Measurements from ENCODE around the gene FTCDNL1.

FTCDNL1 gene

DNA sequence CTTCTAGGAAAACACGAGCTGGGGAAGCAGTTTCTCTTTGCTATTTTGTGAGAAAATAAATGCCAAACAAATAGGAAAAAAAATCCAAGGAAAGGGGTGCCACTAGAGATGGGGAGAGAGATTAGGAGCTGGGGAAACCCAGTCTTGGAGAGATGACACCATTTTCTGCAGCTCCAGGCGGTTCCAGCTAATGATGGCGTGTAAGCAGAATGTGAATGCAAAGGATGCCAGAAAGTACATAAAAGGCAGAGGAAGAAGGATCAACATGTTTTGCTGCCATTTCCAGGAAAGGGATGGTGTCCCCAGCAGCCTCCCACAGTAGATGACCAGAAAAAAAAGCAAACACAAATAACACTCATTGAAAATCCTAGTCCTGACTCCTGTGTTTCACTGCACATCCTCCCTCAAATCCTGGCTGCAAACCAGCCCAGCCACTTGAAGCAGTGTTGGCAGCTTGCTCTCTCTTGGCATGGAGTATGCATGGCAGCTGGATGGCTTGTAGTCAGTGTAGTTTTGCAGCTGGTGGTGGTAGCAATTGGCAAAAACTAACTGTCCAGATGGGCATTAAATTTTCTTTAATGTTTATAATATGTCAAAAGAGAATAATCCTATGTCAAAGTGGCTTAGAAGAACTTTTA, 93.6 kb downstream of the FTCDNL1 start:
- H3K27ac ChIP-seq = no peak overlapping the region
- no peak for TF ChIP-seq CTCF (IDR thresholded peaks at IDR 0.05)
- no peak for TF ChIP-seq ZFX (IDR thresholded peaks at IDR 0.05; ENCODE audit: borderline replicate concordance)

DNA sequence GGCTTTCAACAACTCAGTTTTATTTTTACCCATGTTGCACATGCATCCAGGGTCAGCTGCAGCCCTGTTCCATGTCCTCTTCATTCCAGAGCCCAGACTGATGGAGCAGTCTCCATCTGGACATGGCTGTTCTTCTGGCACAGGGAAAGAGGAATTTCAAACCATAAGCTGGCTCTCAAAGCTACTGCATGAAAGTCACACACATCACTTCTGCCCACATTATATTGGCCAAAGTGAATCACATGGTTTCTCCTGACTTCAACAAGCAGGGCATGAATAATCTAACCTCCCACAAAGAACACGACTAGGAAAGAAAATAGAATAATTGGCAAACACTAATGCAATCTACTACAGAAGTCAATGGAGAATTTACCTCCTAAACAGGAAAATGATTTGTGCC, 94.2 kb downstream of the FTCDNL1 start:
- TF ChIP-seq ZFX (IDR thresholded peaks at IDR 0.05; ENCODE audit: borderline replicate concordance) (no peak), CTCF (IDR thresholded peaks at IDR 0.05) (no peak)
- H3K27ac ChIP-seq = no peak overlapping the region

DNA sequence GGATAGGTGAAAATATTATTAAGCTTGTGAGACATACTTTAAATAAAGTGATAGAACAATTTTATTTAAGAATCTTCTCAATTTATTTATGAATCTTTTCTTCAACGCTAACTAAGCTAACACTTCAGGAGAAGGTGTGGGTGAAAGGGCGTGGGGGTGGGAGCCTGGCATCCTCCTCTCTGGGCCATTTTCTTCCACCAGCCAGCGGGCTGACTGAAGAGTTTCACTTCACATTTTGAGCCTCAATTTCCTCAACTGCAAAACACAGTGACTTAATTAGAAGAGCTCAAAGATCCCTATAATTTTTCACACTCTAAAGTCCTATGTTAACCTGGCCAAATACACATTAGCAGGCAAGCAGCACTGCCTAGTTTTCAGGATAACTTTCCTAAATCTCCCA, 94.8 kb downstream of the FTCDNL1 start:
- no peak overlapping the region for H3K27ac ChIP-seq
- TF ChIP-seq CTCF (IDR thresholded peaks at IDR 0.05) (no peak), ZFX (IDR thresholded peaks at IDR 0.05; ENCODE audit: borderline replicate concordance) (no peak)

DNA sequence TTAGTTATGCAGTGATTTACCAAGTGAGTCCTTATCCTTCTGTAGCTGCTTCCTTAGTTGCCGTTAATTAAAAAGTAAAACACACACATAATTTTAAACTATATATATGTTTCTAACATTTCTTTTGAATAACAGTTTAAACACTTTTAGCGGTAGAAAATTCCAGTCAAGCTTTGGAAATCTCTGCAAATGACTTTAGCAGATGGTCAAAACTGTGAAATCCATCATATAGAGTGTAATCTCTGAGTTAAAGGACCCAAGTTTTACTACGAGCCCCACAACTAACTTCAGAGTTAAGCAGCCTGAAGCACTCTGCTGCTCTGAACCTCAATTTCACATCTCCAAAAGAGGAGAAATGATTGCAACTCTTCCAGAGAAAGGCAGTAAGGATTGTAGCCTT, 96.2 kb downstream of the FTCDNL1 start:
- H3K27ac ChIP-seq = no peak overlapping the region
- TF ChIP-seq CTCF (IDR thresholded peaks at IDR 0.05) = no peak
- no peak for TF ChIP-seq ZFX (IDR thresholded peaks at IDR 0.05; ENCODE audit: borderline replicate concordance)

- no peak for TF ChIP-seq ZFX (IDR thresholded peaks at IDR 0.05; ENCODE audit: borderline replicate concordance)
- no peak for TF ChIP-seq CTCF (IDR thresholded peaks at IDR 0.05)
- H3K27ac ChIP-seq = no peak overlapping the region
Measured at GRCh38 chr2:199751492-199752120, 99.4 kb downstream of the FTCDNL1 start.

- no peak overlapping the region for H3K27ac ChIP-seq
- TF ChIP-seq ZFX (IDR thresholded peaks at IDR 0.05; ENCODE audit: borderline replicate concordance) (no peak), CTCF (IDR thresholded peaks at IDR 0.05) (no peak)
Measured at GRCh38 chr2:199749571-199749970, 101.4 kb downstream of the FTCDNL1 start.

GRCh38 chr2:199744724-199745123, 106.3 kb downstream of the FTCDNL1 start:
- TF ChIP-seq ZFX (IDR thresholded peaks at IDR 0.05; ENCODE audit: borderline replicate concordance) = no peak
- TF ChIP-seq CTCF (IDR thresholded peaks at IDR 0.05) = no peak
- no peak overlapping the region for H3K27ac ChIP-seq

All from 22Rv1 (cell line).